ENCODE results near the gene ATP6AP1.
"Not testable (repeated sequence)": the region's sequence is repeated elsewhere in the genome, so short reads cannot be mapped to it uniquely, and the experiment has no call there.

Gene ATP6AP1

DNA sequence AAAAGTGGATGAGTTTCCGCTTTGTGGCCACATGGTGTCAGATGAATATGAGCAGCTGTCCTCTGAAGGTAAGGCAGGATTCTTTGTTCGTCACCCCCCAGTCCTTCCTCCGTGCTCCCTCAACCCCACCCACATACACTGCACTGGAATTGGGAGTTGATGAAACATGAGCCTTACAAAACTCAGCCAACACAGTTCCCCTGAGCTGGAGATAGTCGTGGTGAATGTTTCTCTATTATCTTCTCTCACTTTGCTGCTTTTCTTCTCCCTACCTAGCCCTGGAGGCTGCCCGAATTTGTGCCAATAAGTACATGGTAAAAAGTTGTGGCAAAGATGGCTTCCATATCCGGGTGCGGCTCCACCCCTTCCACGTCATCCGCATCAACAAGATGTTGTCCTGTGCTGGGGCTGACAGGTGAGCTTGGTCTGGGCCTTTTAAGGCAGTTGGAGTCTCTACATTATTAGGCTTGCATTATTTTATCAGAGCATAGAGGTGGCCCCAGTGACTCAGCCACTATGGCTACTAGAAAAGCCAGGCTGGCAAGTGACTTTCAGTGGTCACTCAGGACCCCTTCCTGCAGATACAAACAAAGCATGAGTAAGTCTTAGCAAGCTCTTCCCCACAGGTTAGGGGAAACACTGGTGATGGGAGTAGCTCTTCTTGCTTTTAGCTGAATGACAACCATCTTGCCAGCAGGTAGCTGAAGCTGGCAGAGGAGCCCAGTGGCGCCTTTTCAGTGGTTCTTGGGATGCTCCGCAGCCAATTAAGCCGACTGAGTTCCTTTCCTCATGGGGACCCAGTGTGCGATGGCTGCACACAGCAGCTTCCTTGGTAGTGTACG, 28.7 kb upstream of the ATP6AP1 start:
- DNase-seq = peak; percentile 27 to 52

DNA sequence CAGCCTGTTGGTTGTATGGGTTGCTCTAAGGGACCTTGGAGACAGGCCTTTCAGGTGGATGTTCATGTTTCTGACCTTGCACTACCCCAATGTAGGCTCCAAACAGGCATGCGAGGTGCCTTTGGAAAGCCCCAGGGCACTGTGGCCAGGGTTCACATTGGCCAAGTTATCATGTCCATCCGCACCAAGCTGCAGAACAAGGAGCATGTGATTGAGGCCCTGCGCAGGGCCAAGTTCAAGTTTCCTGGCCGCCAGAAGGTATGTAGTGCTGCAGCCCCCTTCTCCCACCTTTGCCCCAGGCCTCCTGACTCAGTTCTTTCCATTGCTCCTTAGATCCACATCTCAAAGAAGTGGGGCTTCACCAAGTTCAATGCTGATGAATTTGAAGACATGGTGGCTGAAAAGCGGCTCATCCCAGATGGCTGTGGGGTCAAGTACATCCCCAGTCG, 28.1 kb upstream of the ATP6AP1 start:
- DNase-seq = not testable (repeated sequence)

DNA sequence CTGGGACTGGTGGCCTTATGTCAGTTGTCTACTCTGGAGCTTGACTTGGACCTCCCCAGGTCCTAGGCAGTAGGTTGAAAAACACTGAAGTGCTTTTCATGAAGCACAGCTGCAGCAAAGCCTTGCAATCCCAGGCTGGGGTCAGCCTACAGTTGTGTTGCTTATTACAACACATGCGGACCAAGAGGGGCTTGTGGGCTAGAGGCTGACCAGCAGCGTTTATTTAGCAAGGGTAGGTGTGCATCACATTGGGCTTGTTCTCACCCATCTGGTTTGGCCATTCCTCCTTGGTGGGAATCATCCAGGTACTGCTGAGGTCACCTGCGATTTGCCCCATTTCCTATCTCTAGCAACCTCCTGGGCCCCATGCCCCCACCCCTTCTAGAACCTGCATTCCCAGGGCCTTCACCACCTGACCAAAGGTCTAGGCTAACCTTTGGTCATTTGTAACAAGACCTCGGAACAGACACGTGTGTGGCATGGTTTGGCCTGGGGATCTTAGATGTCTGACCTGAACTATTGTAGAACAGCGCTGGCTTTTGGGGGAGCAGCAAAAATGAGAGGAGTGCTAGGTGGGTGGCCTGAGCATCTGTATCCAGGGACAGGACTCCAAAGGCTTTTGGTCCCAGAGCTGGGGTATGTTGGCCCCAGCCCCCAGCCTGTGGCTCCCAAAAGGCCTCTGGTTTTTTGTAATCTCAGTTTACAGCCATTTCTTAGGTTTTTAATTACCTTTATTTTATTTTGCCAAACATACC, 27.3 kb upstream of the ATP6AP1 start:
- DNase-seq = peak in 1 of 2 donors; percentile 28

DNA sequence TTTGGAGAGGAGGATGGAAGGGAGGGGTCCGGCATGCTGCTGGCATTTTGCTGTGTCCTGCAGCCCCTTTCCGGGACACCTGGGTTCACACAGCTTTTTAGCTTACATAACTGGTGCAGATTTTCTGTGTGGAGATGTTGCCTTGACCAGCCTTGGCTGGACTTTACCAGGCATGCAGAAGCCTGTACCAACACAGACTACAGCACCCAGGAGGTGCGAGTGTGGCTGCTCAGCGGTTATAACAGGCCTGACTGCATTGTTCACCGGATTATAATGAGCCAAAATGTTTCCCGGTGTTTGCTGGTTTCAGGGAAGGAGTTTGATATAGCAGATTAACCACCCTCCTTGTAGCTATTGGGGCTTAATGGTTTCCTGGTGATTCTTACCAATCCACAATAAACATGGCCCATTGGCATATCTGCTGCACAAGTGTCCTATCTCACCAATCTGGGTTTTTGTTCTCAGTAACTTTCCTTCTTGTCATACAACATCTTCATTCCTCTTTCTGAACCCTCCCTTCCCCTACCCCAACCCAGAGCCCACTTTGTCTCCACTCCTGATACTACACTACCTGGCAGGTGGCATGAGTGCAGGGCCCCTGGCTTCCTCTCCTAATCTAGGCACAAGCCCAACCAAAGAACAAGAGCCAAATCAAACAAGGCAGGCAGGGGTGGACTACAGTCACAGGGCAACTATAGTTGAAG, 26.4 kb upstream of the ATP6AP1 start:
- no peak for DNase-seq

DNA sequence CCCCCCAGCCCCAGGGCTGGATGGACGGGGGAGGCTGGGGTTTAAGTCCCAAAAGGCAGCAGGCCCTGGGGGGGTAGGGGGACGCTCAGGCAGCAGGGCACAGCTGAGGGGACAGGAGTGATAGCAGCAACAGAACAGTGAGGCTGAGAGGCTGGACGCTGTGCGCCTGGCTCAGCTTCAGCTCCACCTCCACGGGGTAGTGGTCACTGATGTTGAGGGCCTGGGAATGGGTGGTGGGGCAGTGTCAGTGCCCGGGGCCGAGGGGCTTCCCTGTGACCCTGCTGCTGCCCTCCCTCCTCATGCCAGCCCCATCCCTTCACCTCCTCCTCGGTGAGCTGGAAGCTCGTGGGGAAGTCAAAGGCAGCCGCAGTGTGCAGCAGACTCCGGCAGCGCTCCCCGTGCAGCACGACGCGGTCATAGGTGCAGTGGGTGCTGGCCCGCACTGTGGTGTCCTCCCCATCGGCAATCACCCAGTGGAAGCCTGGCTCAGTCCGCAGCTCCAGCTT, 25.8 kb upstream of the ATP6AP1 start:
- DNase-seq = no peak

DNA sequence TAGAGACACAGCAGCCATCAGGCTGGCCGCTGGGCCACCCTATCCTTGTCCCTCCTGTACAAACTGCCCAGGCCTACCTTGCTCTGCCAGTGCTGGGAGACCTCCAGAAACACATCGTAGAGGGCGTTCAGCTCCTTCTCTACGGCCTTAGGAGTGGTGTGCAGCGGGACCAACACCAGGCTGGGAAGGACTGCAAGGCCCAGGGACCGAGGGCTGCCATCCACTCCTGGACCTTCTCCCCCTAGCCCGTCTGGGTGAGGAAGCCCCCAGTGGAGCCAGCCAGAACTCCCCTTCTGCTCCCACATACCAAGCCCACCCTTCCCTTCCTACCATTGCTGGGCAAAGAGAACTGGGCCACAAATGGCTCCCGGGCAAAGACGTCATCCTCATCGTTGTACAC, 25.3 kb upstream of the ATP6AP1 start:
- DNase-seq = no peak

DNA sequence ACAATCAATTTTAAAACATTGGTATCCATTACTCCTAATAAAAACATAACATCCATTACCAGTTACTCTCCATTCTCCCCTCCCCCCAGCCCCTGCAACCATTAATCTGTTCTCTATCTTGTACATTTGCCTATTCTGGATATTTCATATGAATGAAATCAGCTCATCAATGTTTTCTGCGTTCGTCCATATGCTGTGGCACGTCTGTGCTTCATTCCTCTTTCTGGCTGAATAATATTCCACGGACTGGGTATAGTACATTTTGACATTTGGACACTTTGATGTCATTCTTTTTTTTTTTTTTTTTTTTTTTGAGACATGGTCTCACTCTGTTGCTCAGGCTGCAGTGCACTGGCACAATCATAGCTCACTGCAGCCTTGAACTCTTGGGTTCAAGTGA, 24.6 kb upstream of the ATP6AP1 start:
- DNase-seq = no peak

DNA sequence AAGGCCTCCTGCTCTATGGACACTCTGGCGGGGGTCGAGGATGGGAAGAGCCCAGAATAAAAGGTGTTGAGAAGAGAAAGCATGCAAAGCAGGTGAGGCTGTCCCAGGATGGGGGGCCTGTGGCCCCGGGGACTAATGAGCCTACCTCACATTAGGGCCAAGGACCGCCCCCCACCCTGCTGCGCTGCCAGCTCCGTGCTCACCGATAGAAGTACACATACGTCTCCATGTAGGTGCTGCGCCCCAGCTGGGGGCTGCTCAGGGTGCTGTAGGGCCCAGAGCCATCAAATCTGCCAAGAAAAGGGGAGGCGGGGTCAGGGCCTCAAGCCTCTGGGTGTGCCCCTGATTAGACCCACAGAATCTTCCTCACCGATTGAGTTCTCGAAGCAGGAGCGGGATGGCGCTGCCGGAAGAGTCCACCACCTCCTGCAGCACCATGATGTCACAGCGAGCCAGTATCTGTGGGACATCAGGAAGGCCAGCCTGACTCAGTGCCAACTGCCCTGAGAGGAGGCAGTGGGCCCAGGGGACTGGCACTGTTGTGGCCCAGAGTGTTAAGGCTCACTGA, 23.8 kb upstream of the ATP6AP1 start:
- no peak for DNase-seq

DNA sequence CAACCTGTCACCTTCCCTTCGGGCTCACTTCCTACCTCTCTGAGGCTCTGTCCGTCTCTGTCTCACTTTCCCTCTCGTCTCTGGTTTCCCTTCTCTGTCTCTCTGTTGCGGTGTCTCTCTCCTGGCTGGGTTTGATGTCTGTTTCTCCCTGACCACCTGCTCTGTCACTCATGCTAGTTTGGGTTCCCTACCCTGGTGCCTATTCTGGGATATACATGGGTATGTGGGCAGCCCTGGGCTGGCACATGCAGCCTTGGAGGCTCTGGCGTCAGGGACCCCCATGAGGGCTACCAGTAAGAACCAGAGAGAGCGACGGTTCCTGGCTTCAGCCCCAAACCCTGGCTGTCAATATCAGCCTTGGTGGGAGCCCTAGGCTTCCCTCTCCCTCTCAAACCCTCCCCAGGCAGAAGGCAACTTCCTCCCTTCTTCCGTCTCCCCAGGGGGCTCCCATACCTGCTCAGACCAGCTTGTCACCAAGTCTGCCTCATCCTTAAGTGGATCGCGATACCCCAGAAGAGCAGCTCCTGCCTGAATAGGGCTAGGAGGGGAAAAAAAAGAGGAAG, 19.7 kb upstream of the ATP6AP1 start:
- no peak for DNase-seq

DNA sequence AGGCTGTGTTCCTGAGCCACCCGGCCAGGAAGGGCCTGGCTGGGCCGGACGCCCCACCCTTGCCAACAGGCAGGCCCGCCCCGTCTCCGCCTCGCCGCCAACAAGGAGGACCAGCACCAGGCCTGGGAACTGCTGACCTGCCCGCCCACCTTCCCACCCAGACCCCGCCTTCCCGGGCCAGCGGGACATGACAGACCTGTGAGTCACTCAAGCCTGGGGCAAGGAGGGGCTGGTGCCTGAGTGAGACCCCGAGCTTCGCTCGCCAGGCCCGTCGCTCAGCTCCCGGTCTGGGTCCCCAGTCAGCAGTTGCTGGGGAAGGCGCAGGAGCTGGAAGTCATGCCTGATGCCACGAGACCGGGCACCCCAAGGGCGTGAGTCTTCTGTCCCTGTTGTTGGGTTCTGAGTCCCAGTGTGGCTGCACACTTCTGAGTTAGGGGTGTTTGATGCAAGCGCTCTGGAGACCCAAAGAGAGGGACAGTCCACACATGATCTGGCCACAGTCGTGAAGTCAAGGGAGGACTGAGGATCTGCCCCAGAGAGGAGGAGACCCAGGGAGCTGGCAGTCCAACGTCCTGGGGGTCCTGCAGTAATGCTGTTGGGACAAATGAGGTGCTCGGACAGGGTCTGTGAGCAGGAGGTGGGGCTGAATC, 19.1 kb upstream of the ATP6AP1 start, which contains the start of gene DNASE1L1:
DNASE1L1 (minus strand) TSS at position 33 of the 650 bp plus-strand sequence. CDS start 3,686 bp downstream, outside the sequence.
- DNase-seq = peak; percentile 18 to 80

DNA sequence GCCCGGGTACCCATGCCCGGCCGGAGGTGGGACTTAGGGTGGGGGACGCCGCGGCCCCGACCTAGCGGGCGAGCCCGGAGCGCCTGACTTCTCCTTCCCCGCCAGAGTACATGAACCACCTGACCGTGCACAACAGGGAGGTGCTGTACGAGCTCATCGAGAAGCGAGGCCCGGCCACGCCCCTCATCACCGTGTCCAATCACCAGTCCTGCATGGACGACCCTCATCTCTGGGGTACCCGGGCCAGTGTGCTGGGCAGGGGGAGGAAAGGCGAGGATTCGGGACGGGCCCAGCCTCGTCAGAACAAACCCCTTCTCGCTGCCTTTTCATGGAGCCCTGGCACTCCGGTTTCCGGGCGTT, 16.5 kb upstream of the ATP6AP1 start:
- DNase-seq = peak; percentile 59 to 62

DNA sequence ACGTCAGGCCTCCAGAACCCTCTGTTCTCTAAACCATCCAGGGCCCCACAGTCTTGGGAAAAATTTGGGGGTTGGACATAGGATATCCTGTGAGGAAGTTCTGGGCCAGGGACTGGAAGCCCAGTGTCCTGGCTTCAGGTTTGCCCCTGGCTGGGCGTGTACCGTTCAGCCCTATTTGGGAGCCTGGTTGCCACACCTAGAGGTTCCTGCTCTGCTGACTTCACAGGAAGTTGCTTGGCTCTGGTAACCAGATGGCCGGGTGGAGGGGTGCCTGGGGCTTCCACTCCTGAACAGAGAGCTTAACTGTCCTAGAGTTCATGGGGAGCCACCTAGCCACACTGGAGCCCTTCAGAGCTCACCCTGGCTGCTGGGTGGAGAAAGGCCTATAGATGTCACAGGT, 16.0 kb upstream of the ATP6AP1 start:
- peak; percentile 52 to 55 for DNase-seq

DNA sequence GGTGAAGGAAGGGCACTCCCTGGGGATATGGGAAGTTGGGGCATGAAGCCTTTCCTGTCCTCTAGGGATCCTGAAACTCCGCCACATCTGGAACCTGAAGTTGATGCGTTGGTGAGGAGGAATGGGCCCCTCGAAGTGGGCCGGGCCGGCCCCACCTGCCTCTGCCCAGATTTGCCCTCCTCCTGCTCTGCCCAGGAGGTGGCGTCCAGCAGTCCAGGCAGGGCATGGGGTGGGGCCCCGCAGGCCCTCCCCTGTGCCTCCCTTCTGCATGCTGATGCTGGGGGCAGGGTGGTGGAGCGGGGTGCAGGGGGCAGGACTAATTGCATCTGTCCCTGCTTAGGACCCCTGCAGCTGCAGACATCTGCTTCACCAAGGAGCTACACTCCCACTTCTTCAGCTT, 15.3 kb upstream of the ATP6AP1 start:
- no peak for DNase-seq

DNA sequence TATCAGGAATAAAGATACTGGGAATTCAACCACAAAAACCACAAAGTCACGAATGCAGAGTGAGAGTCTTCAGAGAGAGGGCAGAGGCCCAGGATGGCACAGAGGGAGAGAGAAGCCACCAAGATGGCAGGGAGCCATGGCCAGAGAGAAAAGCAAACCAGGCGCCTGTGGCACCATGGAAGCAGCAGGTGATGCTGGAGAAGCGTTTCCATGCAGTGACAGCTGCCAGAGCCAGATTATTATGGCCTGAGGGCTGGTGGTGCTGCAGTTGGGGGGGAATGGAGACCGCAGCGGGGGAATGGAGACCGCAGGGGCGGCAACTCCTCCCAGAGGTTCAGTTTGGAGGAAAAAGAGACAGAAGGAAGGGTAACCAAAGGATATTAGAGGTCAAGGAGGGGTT, 11.3 kb upstream of the ATP6AP1 start:
- no peak for DNase-seq

DNA sequence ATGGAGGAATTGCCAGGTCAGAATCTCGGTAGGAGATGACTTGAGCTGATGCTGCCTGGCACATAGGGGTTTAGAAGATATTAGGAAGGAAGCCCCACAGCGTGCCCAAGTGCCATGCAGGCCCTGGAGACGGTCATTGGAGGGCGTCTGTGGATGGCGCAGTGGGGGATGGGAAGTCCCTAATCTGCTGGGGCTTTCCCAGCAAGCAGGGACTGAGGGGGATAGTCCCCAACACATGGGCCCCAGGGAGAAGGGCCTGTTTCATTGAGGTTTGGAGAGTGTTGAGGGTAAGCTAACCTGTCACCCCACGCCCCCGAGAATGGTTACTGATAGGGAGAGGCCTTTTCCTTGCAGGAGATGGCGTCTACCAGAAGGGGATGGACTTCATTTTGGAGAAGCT, 9.3 kb upstream of the ATP6AP1 start:
- no peak for DNase-seq

DNA sequence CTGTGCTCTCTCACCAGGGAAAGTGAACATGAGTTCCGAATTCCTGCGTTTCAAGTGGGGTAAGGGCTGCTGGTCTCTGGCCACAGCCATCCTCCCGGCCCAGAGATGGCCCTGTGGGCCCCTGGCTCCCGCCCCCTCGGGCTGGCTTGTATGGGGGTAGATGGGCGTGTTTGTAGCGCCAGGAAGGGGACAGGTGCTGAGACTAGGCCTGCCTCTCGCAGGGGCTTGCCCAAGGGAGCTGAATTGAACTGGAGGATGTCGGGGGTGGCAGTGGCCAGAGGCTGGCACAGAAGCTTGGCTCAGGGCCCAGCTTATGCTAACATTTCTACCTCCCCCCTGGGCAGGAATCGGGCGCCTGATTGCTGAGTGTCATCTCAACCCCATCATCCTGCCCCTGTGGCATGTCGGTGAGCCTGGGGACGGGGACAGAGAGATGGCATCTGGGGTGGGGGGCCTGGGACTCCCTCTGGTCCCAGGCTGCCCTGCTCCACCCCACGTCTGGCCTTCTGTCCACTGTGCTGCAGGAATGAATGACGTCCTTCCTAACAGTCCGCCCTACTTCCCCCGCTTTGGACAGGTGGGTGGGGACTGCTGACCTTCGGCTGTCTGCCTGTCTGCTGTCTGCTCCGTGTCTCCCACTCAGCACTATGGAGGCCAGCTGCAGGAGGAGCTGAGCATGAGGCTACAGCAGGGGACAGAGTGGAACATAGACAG, 8.6 kb upstream of the ATP6AP1 start:
- no peak for DNase-seq

DNA sequence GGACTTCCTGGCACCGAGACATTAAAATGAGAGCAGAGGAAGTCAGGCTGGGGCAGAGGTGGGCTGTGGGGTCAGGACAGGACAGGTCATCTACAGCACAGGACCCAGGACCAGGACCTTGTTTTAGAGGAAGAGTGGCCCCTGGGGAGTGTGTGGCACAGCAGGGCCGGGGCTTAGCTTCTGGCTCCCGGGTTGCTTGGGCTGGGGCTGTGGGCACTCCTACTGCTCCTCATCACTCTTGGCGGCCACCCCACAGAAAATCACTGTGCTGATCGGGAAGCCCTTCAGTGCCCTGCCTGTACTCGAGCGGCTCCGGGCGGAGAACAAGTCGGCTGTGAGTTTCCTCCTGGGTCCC, 8.1 kb upstream of the ATP6AP1 start:
- DNase-seq = no peak

DNA sequence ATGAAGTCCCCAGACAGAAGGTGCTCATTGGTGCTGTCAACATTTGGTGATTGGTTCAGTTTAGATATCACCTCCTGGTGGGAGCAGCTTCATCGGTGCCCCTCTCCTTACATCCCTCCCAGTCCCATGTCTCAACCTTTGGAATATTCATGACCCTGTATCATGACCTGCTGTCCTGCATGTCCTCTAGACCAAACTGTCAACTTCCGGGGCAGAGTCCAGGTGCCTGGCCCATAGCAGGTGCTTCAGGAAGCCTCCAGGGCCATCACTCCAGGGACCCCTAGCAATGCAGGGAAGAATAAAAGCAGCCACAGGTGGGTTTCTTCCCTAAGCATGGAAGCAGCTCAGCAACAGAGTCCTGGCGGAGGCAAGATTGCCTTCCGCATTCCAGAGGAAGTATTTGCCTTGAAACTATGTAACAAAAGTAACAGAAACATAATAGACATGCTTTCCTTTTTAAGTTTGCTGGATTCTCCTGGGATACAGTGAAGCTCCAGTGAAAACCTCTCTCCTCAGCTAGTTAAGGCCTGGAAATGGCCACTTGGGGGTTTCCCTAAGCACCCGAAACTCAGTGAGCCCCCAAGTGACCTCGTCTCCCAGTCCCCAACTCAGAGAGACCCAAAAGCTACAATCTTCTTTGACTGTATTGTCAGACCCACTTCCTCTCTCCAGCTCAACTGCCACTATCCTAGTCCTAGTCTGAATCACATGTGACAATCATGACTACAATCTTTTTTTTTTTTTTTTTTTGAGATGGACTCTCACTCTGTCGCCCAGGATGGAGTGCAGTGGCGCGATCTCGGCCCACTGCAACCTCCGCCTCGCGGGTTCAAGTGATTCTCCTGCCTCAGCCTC, 1.3 kb upstream of the ATP6AP1 start:
- DNase-seq = no peak

DNA sequence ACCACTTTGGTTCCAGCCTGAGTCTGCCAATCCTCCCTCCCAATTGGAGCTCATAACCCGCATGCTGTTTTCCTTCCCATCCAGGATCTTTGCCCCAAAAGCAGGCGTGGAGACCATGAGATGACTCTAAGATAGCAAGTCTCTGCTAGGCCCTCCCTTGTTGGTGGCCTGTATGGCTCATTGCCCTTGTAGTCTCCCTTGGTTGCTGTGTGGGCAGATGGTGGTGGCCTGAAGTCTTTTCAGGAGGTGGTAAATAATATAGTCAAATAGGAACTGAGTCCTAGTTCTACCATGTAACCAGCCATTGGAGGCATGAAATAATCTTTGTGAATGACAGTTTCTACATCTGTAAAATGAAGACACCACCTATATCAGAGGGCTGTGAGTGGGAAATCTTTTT, 1.2 kb downstream of the ATP6AP1 start:
- no peak for DNase-seq

DNA sequence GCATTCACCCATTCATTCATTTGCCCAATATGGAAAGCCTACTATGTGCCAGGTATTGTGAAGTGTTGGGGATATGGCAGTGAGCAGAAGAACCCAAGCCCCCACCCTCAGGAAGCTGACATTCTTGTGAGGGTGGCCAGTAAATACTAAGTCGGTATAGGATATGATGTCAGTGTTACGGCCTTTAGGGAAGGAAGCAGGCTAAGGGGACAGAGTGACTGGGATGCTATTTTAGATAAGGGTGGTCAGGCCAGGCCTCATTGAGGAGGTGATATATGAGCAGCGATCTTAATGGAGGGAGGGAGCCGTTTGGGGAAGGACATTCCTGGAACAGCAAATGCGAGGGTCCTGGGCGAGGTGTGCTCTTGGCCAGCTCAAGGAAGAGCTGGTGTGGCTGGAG, 2.0 kb downstream of the ATP6AP1 start:
- no peak for DNase-seq
